SK-N-MC (cell line): ENCODE results near the gene SH3BP5.

ENCODE experiments used
- EZH2 ChIP-seq: fragments of 200-600 bp; sonication (generic); IDR thresholded peaks from one replicate; pipeline ENCODE4 v1.6.1; 2017; ENCODE audit warnings: antibody characterized with exemption
- FOXP2 ChIP-seq: optimal IDR thresholded peaks from 2 replicates; pipeline ENCODE3; 2011; ENCODE audit warnings: mild to moderate bottlenecking, moderate library complexity; ENCODE audit not compliant: insufficient read depth; ENCODE audit errors: extremely low read length, control extremely low read depth
- POLR2AphosphoS5 ChIP-seq: IDR thresholded peaks from 2 replicates; pipeline ENCODE4 v1.6.1; 2012; ENCODE audit warnings: mild to moderate bottlenecking, low read depth, low read length, borderline replicate concordance

- no peak for TF ChIP-seq EZH2
- TF ChIP-seq POLR2AphosphoS5, result no peak
- TF ChIP-seq FOXP2, result no peak
Observed at GRCh38 chr3:15273227-15273626, 59.2 kb downstream of the SH3BP5 start.
